Neural cell (in vitro differentiated cells): Measurements from ENCODE around the gene KLF13.

Experiments
- EP300 ChIP-seq: fragments of 450-650 bp; conservative IDR thresholded peaks from 2 replicates; pipeline ENCODE4 v1.6.1; 2014; ENCODE audit warnings: antibody characterized with exemption, mild to moderate bottlenecking, moderate library complexity; ENCODE audit not compliant: poor library complexity, severe bottlenecking
- EZH2 ChIP-seq: fragments of 200-600, 300-800 bp; shearing (Covaris generic), sonication (generic); IDR thresholded peaks from 2 replicates; pipeline ENCODE4 v1.6.1; 2014; ENCODE audit warnings: antibody characterized with exemption, low read length, borderline replicate concordance, mild to moderate bottlenecking; ENCODE audit not compliant: insufficient read depth, poor library complexity, severe bottlenecking
- MXI1 ChIP-seq: fragments of 450-650 bp; conservative IDR thresholded peaks from 2 replicates; pipeline ENCODE4 v1.6.1; 2014; ENCODE audit warnings: antibody characterized with exemption, mild to moderate bottlenecking; ENCODE audit not compliant: poor library complexity, severe bottlenecking
- POLR2AphosphoS5 ChIP-seq: IDR thresholded peaks from 2 replicates; pipeline ENCODE4 v1.6.1; 2012
- RAD21 ChIP-seq: fragments of 450-650 bp; conservative IDR thresholded peaks from 2 replicates; pipeline ENCODE4 v1.6.1; 2014; ENCODE audit warnings: antibody characterized with exemption, mild to moderate bottlenecking, moderate library complexity
- REST ChIP-seq: IDR thresholded peaks from 2 replicates; pipeline ENCODE4 v1.6.1; 2012; ENCODE audit warnings: borderline replicate concordance
- SMC3 ChIP-seq: fragments of 450-650 bp; conservative IDR thresholded peaks from 2 replicates; pipeline ENCODE4 v1.6.1; 2014; ENCODE audit warnings: antibody characterized with exemption, mild to moderate bottlenecking, moderate library complexity; ENCODE audit not compliant: poor library complexity
- TAF1 ChIP-seq: IDR thresholded peaks from 2 replicates; pipeline ENCODE4 v1.6.1; 2012; ENCODE audit warnings: low read depth
- TF ChIP-seq, protein P1 (sequence below): fragments of 450-650 bp; IDR thresholded peaks from 2 replicates; pipeline ENCODE4 v1.5.1; 2014; ENCODE audit warnings: antibody characterized with exemption, mild to moderate bottlenecking, moderate library complexity; ENCODE audit not compliant: poor library complexity, severe bottlenecking

- TF ChIP-seq, protein P1, sequence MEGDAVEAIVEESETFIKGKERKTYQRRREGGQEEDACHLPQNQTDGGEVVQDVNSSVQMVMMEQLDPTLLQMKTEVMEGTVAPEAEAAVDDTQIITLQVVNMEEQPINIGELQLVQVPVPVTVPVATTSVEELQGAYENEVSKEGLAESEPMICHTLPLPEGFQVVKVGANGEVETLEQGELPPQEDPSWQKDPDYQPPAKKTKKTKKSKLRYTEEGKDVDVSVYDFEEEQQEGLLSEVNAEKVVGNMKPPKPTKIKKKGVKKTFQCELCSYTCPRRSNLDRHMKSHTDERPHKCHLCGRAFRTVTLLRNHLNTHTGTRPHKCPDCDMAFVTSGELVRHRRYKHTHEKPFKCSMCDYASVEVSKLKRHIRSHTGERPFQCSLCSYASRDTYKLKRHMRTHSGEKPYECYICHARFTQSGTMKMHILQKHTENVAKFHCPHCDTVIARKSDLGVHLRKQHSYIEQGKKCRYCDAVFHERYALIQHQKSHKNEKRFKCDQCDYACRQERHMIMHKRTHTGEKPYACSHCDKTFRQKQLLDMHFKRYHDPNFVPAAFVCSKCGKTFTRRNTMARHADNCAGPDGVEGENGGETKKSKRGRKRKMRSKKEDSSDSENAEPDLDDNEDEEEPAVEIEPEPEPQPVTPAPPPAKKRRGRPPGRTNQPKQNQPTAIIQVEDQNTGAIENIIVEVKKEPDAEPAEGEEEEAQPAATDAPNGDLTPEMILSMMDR: no peak
- TF ChIP-seq EP300 (no peak), TAF1 (no peak), EZH2 (no peak), SMC3 (no peak), REST (no peak), POLR2AphosphoS5 (no peak), MXI1 (no peak), RAD21 (no peak)
Measured at GRCh38 chr15:31427411-31427810, 100.8 kb downstream of the KLF13 start.
